Gastrocnemius medialis (tissue), 4 donors: Measurements from ENCODE around the gene ICAM5. TPM values are rescaled to one million over a fixed set of nuclear protein-coding genes. Genes with fewer than 3 reads are reported as not detected.
A peak's percentile ranks its signal among the peaks of the same experiment; 100 is the strongest.

Source experiments
- ATAC-seq, 2 donors: fragments of 150-250 bp; one replicate each; pipeline ENCODE4 v1.9.1; 2016
- DNase-seq, 2 donors: peaks; one replicate each; pipeline ENCODE4 v3.0.0-alpha.2; 2019
- H3K27ac ChIP-seq, 4 donors: fragments of 200-600 bp; sonication (generic); 1 replicate in 1 of 4; 2 replicates in 3 of 4; pipeline ENCODE4 v1.5.1; 2016 to 2018; ENCODE audit warnings: mild to moderate bottlenecking in 2 of 4, moderate library complexity in 1 of 4
- H3K27me3 ChIP-seq, 3 donors: fragments of 200-600 bp; sonication (generic) in 2 of 3; 1 replicate in 1 of 3; 2 replicates in 2 of 3; pipeline versions ENCODE4 v1.5.1 to v1.6.0; 2016 to 2019; ENCODE audit warnings: mild to moderate bottlenecking in 1 of 3, moderate library complexity in 1 of 3
- H3K36me3 ChIP-seq, 2 donors: fragments of 200-600 bp; sonication (generic) in 1 of 2; one replicate each; pipeline ENCODE4 v1.5.1; 2017 to 2018
- H3K4me1 ChIP-seq, 2 donors: fragments of 200-600 bp; sonication (generic) in 1 of 2; one replicate each; pipeline ENCODE4 v1.5.1; 2016 to 2017; ENCODE audit warnings: mild to moderate bottlenecking in 2 of 2
- H3K4me3 ChIP-seq, 4 donors: fragments of 200-600 bp; sonication (generic) in 3 of 4; 1 replicate in 1 of 4; 2 replicates in 3 of 4; pipeline ENCODE4 v1.5.1; 2016 to 2019; ENCODE audit warnings: mild to moderate bottlenecking in 2 of 4
- H3K9me3 ChIP-seq, 3 donors: fragments of 200-600 bp; sonication (generic) in 2 of 3; 1 replicate in 1 of 3; 2 replicates in 2 of 3; pipeline ENCODE4 v1.5.1; 2016 to 2019
- POLR2A ChIP-seq, 2 donors: fragments of 450-650 bp; IDR thresholded peaks; one replicate each; pipeline ENCODE4 v1.6.1; 2017; ENCODE audit warnings: antibody characterized with exemption in 2 of 2, mild to moderate bottlenecking in 2 of 2, moderate library complexity in 2 of 2
- in situ Hi-C, 4 donors: fragments of 200-750 bp; cut with MboI; loops; one replicate each; pipeline versions ENCODE4 v1.15.0 to v1.8.0; 2017; ENCODE audit warnings: low sequenced_read_pairs in 4 of 4
- intact Hi-C: fragments of 100-400 bp; cut with DNase I; formaldehyde crosslinking; loops from one replicate; pipeline ENCODE4 v1.15.1; 2023; ENCODE audit warnings: low total_unique reads
- total RNA-seq, 4 donors: library from RNA; depleted of rRNA; stranded (reverse); fragments of >200 nt; gene quantifications; one replicate each; pipeline versions ENCODE4 v1.1.0 to v1.2.3, GENCODE V29; 2016
- TF ChIP-seq, protein P1 (sequence below), 5 experiments: fragments of 450-650 bp in 3 of 5; fragments of 200-600 bp in 2 of 5; sonication (generic) in 2 of 5; IDR thresholded peaks in 4 of 5; conservative IDR thresholded peaks in 1 of 5; 1 replicate in 4 of 5; 2 replicates in 1 of 5; pipeline ENCODE4 v1.5.1; 2016 to 2019; ENCODE audit warnings: antibody characterized with exemption in 5 of 5, mild to moderate bottlenecking in 3 of 5, moderate library complexity in 3 of 5

ICAM5 gene
- total RNA-seq, 4 donors from 2014 or later: not detected

GRCh38 chr19:10295305-10295846 is 5.6 kb downstream of the ICAM5 start:
- TF ChIP-seq POLR2A (IDR thresholded peaks at IDR 0.05): no peak
- Histone ChIP-seq H3K9me3 (no peaks in the 10 kb centered on the region), H3K4me3 (peak overlapping the region in 3 of 4 donors; percentile 2 to 27 (median 22)), H3K27me3 (peaks cover 69 to 79% (median 75%) of the 10 kb centered on the region in 3 donors), H3K4me1 (peaks cover 15 to 28% of the 10 kb centered on the region in 2 donors), H3K27ac (no peak overlapping the region), H3K36me3 (no peaks in the 10 kb centered on the region)
- ATAC-seq: no peak
- DNase-seq: no peak
- in situ Hi-C loops: no loop called here
- intact Hi-C loops: no loop called here

DNA sequence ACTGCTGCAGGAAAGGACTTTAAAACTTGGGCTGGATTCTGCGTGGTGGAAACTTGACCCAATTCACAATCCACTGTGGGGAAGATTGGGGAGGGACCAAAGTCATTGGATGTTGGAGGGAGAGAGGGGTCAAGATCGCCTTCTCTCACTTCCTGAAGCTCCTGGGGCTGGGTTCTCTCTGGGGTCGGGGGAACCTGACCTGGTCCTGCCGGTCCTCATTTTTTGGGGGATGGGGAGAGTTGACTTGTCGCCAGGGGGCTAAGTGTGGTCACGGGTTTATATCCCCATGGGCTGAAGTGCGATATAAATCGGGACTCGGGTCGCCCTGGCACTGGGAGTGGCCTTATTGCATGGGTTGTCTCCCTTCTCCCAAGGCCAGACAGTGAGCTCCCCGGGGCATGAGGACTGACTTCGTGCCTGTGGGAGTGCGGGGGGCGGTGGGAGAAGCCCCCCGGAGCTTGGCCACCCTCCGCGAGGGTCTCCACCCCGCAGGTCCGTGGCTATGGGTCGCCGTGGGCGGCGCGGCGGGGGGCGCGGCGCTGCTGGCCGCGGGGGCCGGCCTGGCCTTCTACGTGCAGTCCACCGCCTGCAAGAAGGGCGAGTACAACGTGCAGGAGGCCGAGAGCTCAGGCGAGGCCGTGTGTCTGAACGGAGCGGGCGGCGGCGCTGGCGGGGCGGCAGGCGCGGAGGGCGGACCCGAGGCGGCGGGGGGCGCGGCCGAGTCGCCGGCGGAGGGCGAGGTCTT is 6.3 kb downstream of the ICAM5 start:
- H3K36me3 ChIP-seq: no peaks in the 10 kb centered on the region
- intact Hi-C loops (no loop called here), in situ Hi-C loops (no loop called here)
- no peak for ATAC-seq
- no peaks in the 10 kb centered on the region for H3K9me3 ChIP-seq
- no peak overlapping the region for H3K27ac ChIP-seq
- H3K4me3 ChIP-seq: peak overlapping the region in 1 of 4 donors; percentile 22
- H3K27me3 ChIP-seq: peaks cover 63 to 73% (median 69%) of the 10 kb centered on the region in 3 donors
- no peak for DNase-seq
- TF ChIP-seq POLR2A (IDR thresholded peaks at IDR 0.05): no peak
- H3K4me1 ChIP-seq: peaks cover 9 to 22% of the 10 kb centered on the region in 2 donors

- in situ Hi-C loops (no loop called here), intact Hi-C loops (no loop called here)
- no peak for ATAC-seq
- H3K27ac ChIP-seq: no peak overlapping the region
- TF ChIP-seq, protein P1, sequence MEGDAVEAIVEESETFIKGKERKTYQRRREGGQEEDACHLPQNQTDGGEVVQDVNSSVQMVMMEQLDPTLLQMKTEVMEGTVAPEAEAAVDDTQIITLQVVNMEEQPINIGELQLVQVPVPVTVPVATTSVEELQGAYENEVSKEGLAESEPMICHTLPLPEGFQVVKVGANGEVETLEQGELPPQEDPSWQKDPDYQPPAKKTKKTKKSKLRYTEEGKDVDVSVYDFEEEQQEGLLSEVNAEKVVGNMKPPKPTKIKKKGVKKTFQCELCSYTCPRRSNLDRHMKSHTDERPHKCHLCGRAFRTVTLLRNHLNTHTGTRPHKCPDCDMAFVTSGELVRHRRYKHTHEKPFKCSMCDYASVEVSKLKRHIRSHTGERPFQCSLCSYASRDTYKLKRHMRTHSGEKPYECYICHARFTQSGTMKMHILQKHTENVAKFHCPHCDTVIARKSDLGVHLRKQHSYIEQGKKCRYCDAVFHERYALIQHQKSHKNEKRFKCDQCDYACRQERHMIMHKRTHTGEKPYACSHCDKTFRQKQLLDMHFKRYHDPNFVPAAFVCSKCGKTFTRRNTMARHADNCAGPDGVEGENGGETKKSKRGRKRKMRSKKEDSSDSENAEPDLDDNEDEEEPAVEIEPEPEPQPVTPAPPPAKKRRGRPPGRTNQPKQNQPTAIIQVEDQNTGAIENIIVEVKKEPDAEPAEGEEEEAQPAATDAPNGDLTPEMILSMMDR (IDR thresholded peaks at IDR 0.05 in 4 of 5, conservative IDR thresholded peaks at IDR 0.05 in 1 of 5): no peak
- no peak for TF ChIP-seq POLR2A (IDR thresholded peaks at IDR 0.05)
- H3K9me3 ChIP-seq: no peaks in the 10 kb centered on the region
- H3K36me3 ChIP-seq: no peaks in the 10 kb centered on the region
- peaks cover 25 to 35% (median 34%) of the 10 kb centered on the region in 3 donors for H3K27me3 ChIP-seq
- no peak overlapping the region for H3K4me3 ChIP-seq
- peaks cover 0 to 6% of the 10 kb centered on the region in 2 donors for H3K4me1 ChIP-seq
- DNase-seq: no peak
These were observed 10.1 kb downstream of the ICAM5 start for GRCh38 chr19:10299545-10300458.

DNA sequence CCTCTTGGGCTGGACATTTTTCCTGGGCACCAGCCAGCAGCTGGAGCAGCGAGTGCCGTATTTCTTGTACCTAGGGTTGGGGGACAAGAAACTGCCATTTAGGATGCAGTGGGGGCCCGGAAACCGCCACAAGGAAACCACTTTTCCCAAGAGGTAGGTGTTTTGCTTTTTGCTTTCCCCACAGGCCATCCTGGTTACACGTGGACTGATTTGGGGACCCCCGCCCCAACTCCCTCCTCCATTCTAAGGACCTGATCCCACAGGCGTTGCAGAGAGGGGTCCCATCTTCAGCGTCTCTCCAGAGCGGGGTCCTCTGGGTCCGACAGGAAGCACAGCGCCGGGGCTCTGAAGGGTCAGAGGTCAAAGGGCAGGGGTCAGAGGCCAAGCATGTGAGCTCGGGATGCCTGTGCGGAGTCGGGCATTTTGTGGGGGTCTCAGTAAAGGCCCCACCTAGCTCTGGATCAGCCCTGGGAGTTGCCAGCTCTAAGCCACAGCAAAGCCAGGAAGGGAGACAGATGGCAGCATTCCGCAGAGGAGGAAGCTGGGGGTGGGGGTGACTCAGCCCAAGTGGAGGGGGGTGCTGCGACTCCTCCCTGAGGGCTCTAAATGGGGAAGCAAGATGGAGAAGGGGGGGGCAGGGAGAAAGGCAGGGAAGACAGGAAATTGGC is 15.5 kb downstream of the ICAM5 start:
- Histone ChIP-seq H3K9me3 (no peaks in the 10 kb centered on the region), H3K4me1 (no peaks in the 10 kb centered on the region), H3K27me3 (peaks cover 0 to 4% (median 0%) of the 10 kb centered on the region in 3 donors), H3K27ac (no peak overlapping the region), H3K36me3 (no peaks in the 10 kb centered on the region), H3K4me3 (no peak overlapping the region)
- intact Hi-C loops (no loop called here), in situ Hi-C loops (no loop called here)
- ATAC-seq (no peak), DNase-seq (no peak)
- TF ChIP-seq, protein P1 (IDR thresholded peaks at IDR 0.05 in 4 of 5, conservative IDR thresholded peaks at IDR 0.05 in 1 of 5): no peak
- no peak for TF ChIP-seq POLR2A (IDR thresholded peaks at IDR 0.05)

DNA sequence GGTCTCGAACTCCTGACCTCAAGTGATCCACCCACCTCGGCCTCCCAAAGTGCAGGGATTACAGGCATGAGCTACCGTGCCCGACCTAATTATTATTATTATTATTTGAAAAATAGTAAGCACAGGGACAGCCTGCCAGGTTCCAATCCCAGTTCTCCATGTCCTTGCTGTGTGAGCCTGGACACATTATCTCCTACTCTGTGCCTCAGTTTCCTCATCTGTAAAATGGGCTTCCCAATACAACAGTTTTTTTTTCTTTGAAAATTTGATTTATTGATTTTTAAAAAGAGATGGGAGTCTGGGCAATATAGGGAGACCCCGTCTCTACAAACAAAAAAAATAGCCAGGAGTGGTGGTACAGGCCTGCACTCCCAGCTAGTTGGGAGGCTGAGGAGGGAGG is 16.6 kb downstream of the ICAM5 start:
- H3K9me3 ChIP-seq: no peaks in the 10 kb centered on the region
- no peak for DNase-seq
- no peaks in the 10 kb centered on the region for H3K36me3 ChIP-seq
- ATAC-seq: no peak
- H3K27ac ChIP-seq: no peak overlapping the region
- H3K27me3 ChIP-seq: peaks cover 0 to 4% (median 0%) of the 10 kb centered on the region in 3 donors
- in situ Hi-C loops: no loop called here
- no peak overlapping the region for H3K4me3 ChIP-seq
- TF ChIP-seq POLR2A (IDR thresholded peaks at IDR 0.05): no peak
- TF ChIP-seq, protein P1 (IDR thresholded peaks at IDR 0.05 in 4 of 5, conservative IDR thresholded peaks at IDR 0.05 in 1 of 5): no peak
- H3K4me1 ChIP-seq: no peaks in the 10 kb centered on the region
- intact Hi-C loops: no loop called here
